ENCODE measurements around the gene FBP1.

DNA sequence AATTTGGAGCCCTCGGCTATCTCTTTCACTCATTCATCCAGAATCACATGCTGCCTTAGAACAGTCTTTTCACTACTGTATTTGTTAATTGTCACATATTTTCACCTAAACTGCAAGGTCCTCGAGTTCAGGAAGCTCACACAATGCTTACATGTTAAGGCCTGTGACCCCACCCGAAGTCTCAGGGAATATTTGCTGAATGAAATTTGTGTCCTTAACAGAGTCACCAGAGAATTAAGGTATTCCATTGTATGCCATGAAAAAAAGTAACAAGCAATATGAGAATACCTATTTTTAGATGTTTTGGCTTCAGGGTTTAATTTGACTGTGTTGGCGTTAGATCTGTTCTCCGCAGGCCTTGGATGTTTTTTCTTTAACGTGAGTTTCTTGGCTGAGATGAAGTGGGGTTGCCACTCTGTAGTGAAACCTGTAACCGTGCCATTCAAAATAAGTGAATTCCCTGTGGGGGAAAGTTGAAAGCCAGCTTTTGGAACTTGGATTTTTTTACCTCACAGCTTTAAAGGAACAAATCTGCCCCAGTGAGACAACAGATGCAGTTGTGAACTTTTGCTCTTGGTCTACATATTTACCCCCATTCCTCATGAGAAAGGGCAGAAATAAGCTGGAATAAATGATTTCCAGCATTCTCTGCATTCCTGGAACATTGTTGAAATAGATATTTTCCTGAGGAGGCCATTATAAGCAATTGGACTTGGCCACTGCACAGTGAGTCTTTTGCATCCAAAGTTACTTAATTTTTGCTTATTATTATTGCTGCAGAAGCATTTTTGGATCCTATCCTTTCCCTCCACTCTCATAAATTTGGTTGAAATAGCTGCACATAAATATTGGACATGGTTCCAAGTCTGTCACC is 35.9 kb upstream of the FBP1 start:
- TF ChIP-seq, protein P1, sequence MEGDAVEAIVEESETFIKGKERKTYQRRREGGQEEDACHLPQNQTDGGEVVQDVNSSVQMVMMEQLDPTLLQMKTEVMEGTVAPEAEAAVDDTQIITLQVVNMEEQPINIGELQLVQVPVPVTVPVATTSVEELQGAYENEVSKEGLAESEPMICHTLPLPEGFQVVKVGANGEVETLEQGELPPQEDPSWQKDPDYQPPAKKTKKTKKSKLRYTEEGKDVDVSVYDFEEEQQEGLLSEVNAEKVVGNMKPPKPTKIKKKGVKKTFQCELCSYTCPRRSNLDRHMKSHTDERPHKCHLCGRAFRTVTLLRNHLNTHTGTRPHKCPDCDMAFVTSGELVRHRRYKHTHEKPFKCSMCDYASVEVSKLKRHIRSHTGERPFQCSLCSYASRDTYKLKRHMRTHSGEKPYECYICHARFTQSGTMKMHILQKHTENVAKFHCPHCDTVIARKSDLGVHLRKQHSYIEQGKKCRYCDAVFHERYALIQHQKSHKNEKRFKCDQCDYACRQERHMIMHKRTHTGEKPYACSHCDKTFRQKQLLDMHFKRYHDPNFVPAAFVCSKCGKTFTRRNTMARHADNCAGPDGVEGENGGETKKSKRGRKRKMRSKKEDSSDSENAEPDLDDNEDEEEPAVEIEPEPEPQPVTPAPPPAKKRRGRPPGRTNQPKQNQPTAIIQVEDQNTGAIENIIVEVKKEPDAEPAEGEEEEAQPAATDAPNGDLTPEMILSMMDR (IDR thresholded peaks at IDR 0.05) = no peak
- no peak for TF ChIP-seq POLR2A (IDR thresholded peaks at IDR 0.05)
- TF ChIP-seq POLR2AphosphoS5 (IDR thresholded peaks at IDR 0.05) = no peak
- no peak for TF ChIP-seq EP300 (IDR thresholded peaks at IDR 0.05)

All from upper lobe of left lung (tissue), 4 donors.